Astrocyte (in vitro differentiated cells and primary cell): ENCODE measurements around the gene VIPAS39. TPM values are rescaled to one million over a fixed set of nuclear protein-coding genes. Genes with fewer than 3 reads are reported as not detected.

Experiments used
- DNase-seq: peaks from one replicate; pipeline ENCODE4 v3.0.0-alpha.2; 2010; ENCODE audit warnings: low read depth
- FAIRE-seq: peaks from 2 replicates; lab custom pipeline; 2011; peaks lifted over from hg19 to GRCh38; lab: Jason Lieb, UNC
- H2AFZ ChIP-seq: 2 replicates; pipeline ENCODE4 v1.6.0; 2012; ENCODE audit warnings: low read depth, low read length, inconsistent platforms
- H3K27ac ChIP-seq: 2 replicates; pipeline ENCODE4 v1.5.1; 2011; ENCODE audit warnings: low read depth, low read length, inconsistent platforms
- H3K27me3 ChIP-seq: 2 replicates; pipeline ENCODE4 v1.6.0; 2011; ENCODE audit warnings: low read length, inconsistent platforms; ENCODE audit not compliant: insufficient read depth
- H3K36me3 ChIP-seq: 2 replicates; pipeline ENCODE4 v1.5.1; 2011; ENCODE audit warnings: low read length, inconsistent platforms; ENCODE audit not compliant: insufficient read depth
- H3K4me1 ChIP-seq: 2 replicates; pipeline ENCODE4 v1.5.1; 2011; ENCODE audit warnings: low read length, inconsistent platforms; ENCODE audit not compliant: insufficient read depth
- H3K4me2 ChIP-seq: 2 replicates; pipeline ENCODE4 v1.6.0; 2012; ENCODE audit warnings: low read length, inconsistent platforms
- H3K4me3 ChIP-seq: 2 replicates; pipeline ENCODE4 v1.5.1; 2011; ENCODE audit warnings: low read depth, mild to moderate bottlenecking, low read length, inconsistent platforms; ENCODE audit not compliant: insufficient read depth
- H3K79me2 ChIP-seq: 2 replicates; pipeline ENCODE4 v1.6.0; 2012; ENCODE audit warnings: mild to moderate bottlenecking, low read length, inconsistent platforms; ENCODE audit not compliant: insufficient read depth
- H3K9ac ChIP-seq: 2 replicates; pipeline ENCODE4 v1.6.0; 2012; ENCODE audit warnings: mild to moderate bottlenecking, low read length, inconsistent platforms
- H3K9me3 ChIP-seq: 2 replicates; pipeline ENCODE4 v1.5.1; 2012; ENCODE audit warnings: low read depth, mild to moderate bottlenecking, low read length, inconsistent platforms; ENCODE audit not compliant: insufficient read depth
- H4K20me1 ChIP-seq: 2 replicates; pipeline ENCODE4 v1.6.0; 2012; ENCODE audit warnings: low read length, inconsistent platforms; ENCODE audit not compliant: insufficient read depth
- H3K27ac Mint-ChIP-seq: one replicate; pipeline ENCODE4 v1.8.0; 2021; ENCODE audit warnings: mild to moderate bottlenecking, mixed read lengths; ENCODE audit not compliant: unreplicated experiment
- H3K27me3 Mint-ChIP-seq: one replicate; pipeline ENCODE4 v1.8.0; 2021; ENCODE audit warnings: low read depth, mixed read lengths; ENCODE audit not compliant: unreplicated experiment
- H3K36me3 Mint-ChIP-seq: one replicate; pipeline ENCODE4 v1.8.0; 2021; ENCODE audit warnings: low read depth, mixed read lengths; ENCODE audit not compliant: unreplicated experiment
- H3K4me1 Mint-ChIP-seq: one replicate; pipeline ENCODE4 v1.8.0; 2021; ENCODE audit warnings: low read depth, mixed read lengths; ENCODE audit not compliant: unreplicated experiment
- H3K4me3 Mint-ChIP-seq: one replicate; pipeline ENCODE4 v1.8.0; 2021; ENCODE audit warnings: mild to moderate bottlenecking, moderate library complexity, mixed read lengths; ENCODE audit not compliant: unreplicated experiment
- H3K9me3 Mint-ChIP-seq: one replicate; pipeline ENCODE4 v1.8.0; 2021; ENCODE audit warnings: mild to moderate bottlenecking, mixed read lengths; ENCODE audit not compliant: unreplicated experiment
- CTCF ChIP-seq: IDR thresholded peaks from 2 replicates; pipeline ENCODE4 v1.5.1; 2011; ENCODE audit warnings: low read depth, mild to moderate bottlenecking, inconsistent platforms, low read length, moderate library complexity; ENCODE audit not compliant: insufficient read depth
- EZH2 ChIP-seq: IDR thresholded peaks from 2 replicates; pipeline ENCODE4 v1.6.1; 2012; ENCODE audit warnings: mild to moderate bottlenecking, low read length, inconsistent platforms; ENCODE audit not compliant: insufficient read depth
- total RNA-seq: library from RNA; stranded (reverse); gene quantifications from 2 replicates; pipeline ENCODE4 v1.2.1, GENCODE V29; 2021

The VIPAS39 gene
- total RNA-seq, 1 donor from 2014 or later, result 22.9 TPM

GRCh38 chr14:77457115-77457521 lies 283 bp downstream of the VIPAS39 start:
- Mint-ChIP-seq H3K27ac (peak overlapping the region; percentile 100), H3K4me1 (peaks cover 8% of the 10 kb centered on the region), H3K36me3 (peaks cover 4% of the 10 kb centered on the region), H3K9me3 (no peaks in the 10 kb centered on the region), H3K4me3 (peak overlapping the region; percentile 100), H3K27me3 (no peaks in the 10 kb centered on the region)
- H3K4me1 ChIP-seq, result peaks cover 16% of the 10 kb centered on the region
- peaks cover 39% of the 10 kb centered on the region for H4K20me1 ChIP-seq
- peak overlapping the region; percentile 96 for H3K27ac ChIP-seq
- peak overlapping the region; percentile 94 for H3K9ac ChIP-seq
- peaks cover 73% of the 10 kb centered on the region for H3K79me2 ChIP-seq
- peak overlapping the region; percentile 86 for H2AFZ ChIP-seq
- DNase-seq (peak; percentile 34), FAIRE-seq (no peak)
- peaks cover 26% of the 10 kb centered on the region for H3K36me3 ChIP-seq
- no peaks in the 10 kb centered on the region for H3K9me3 ChIP-seq
- H3K27me3 ChIP-seq, result no peaks in the 10 kb centered on the region
- H3K4me3 ChIP-seq, result peak overlapping the region; percentile 89
- TF ChIP-seq EZH2, result no peak
- TF ChIP-seq CTCF, result no peak
- H3K4me2 ChIP-seq, result peak overlapping the region; percentile 92

GRCh38 chr14:77455966-77456640 lies 1.3 kb downstream of the VIPAS39 start:
- DNase-seq, result no peak
- H3K27me3 ChIP-seq, result no peaks in the 10 kb centered on the region

More at GRCh38 chr14:77455966-77456640, 1.3 kb downstream of the VIPAS39 start:
- peak overlapping the region; percentile 94 for H3K9ac ChIP-seq
- H3K36me3 ChIP-seq, result peaks cover 24% of the 10 kb centered on the region
- H3K4me1 ChIP-seq, result peaks cover 16% of the 10 kb centered on the region
- H3K27ac ChIP-seq, result no peak overlapping the region
- H3K9me3 ChIP-seq, result no peaks in the 10 kb centered on the region
- no peaks in the 10 kb centered on the region for H3K9me3 Mint-ChIP-seq
- peak overlapping the region; percentile 89 for H3K4me3 ChIP-seq
- H3K79me2 ChIP-seq, result peaks cover 64% of the 10 kb centered on the region
- FAIRE-seq, result no peak
- H4K20me1 ChIP-seq, result peaks cover 29% of the 10 kb centered on the region
- H3K27me3 Mint-ChIP-seq, result no peaks in the 10 kb centered on the region
- H3K4me1 Mint-ChIP-seq, result peaks cover 8% of the 10 kb centered on the region
- peaks cover 10% of the 10 kb centered on the region for H3K36me3 Mint-ChIP-seq
- no peak for TF ChIP-seq CTCF
- TF ChIP-seq EZH2, result no peak
- H2AFZ ChIP-seq, result no peak overlapping the region
- peak overlapping the region; percentile 100 for H3K4me3 Mint-ChIP-seq
- no peak overlapping the region for H3K27ac Mint-ChIP-seq
- peak overlapping the region; percentile 92 for H3K4me2 ChIP-seq
